NB4 (cell line): ENCODE measurements around the gene MXRA7.

ENCODE experiments used
- POLR2A ChIP-seq: IDR thresholded peaks from 2 replicates; pipeline ENCODE4 v1.6.1; 2011; ENCODE audit warnings: mild to moderate bottlenecking; ENCODE audit not compliant: insufficient read length; ENCODE audit errors: extremely low read depth
- TF ChIP-seq, protein P1 (sequence below): IDR thresholded peaks from one replicate; pipeline ENCODE4 v1.5.1; 2012; ENCODE audit warnings: low read depth, low read length
- TF ChIP-seq, protein P2 (sequence below): IDR thresholded peaks from 2 replicates; pipeline ENCODE4 v1.6.1; 2011; ENCODE audit warnings: low read depth, low read length

DNA sequence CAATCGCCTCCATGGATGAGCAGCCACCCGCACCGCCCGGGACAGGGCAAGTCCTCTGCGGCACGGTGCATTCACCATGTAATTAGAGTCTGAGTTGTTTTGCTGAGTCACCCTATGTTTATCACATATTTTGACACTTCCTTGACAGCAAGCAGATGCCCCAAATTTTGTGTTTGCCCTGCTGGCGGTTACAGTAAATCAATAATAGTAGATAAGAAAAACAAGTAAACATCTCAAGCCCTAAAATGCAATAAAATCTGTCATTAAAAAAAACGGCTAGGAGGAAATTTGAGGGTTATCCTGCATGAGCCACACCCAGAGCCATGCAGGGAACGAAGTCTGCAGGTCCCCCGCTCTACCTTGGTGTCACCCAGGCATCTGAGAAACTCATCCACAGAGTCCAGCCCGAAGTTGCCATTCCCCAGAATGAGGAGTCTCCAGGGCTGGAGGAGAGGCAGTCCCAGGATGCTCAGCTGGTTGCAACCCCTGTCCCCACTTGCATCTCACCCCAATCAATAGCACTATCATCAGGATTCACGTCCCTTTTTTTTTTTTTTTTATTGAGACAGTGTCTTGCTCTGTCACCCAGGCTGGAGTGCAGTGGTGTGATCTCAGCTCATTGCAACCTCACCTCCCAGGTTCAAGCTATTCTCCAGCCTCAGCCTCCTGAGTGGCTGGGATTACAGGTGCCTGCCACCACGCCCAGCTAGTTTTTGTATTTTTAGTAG lies 50.7 kb downstream of the MXRA7 start:
- TF ChIP-seq, protein P1, sequence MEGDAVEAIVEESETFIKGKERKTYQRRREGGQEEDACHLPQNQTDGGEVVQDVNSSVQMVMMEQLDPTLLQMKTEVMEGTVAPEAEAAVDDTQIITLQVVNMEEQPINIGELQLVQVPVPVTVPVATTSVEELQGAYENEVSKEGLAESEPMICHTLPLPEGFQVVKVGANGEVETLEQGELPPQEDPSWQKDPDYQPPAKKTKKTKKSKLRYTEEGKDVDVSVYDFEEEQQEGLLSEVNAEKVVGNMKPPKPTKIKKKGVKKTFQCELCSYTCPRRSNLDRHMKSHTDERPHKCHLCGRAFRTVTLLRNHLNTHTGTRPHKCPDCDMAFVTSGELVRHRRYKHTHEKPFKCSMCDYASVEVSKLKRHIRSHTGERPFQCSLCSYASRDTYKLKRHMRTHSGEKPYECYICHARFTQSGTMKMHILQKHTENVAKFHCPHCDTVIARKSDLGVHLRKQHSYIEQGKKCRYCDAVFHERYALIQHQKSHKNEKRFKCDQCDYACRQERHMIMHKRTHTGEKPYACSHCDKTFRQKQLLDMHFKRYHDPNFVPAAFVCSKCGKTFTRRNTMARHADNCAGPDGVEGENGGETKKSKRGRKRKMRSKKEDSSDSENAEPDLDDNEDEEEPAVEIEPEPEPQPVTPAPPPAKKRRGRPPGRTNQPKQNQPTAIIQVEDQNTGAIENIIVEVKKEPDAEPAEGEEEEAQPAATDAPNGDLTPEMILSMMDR = no peak
- TF ChIP-seq POLR2A = no peak
- TF ChIP-seq, protein P2, sequence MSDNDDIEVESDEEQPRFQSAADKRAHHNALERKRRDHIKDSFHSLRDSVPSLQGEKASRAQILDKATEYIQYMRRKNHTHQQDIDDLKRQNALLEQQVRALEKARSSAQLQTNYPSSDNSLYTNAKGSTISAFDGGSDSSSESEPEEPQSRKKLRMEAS = peak; percentile 24; the same call in 1 of the 2 replicates
